ENCODE data around the gene PRR20D. TPM values are rescaled to one million over a fixed set of nuclear protein-coding genes. Genes with fewer than 3 reads are reported as not detected.

The PRR20D gene
- total RNA-seq, 1 experiment from 2014 or later: not detected

DNA sequence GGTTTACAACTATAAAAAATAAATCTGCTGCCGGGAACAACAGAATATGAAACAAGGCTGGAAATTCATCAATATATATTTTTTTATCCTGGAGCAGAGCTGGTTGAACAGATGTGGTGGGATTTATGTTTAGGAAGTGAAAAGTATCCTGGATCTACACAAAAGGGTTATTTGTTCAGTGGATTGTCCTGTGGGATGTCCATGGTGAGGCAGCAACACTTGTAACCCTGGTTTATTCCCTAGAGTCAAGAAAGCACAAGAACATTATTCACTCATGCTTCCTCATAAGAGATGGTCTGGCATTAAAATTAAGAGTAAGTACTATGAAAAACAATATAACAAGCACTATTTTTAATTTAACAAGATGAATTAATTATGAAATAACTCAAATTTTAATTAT is 52.6 kb downstream of the PRR20D start:
- POLR2A ChIA-PET (ENCODE audit: unreplicated experiment): no interaction called here
- no peaks in the 10 kb centered on the region for H3K4me1 ChIP-seq (ENCODE audit: insufficient read depth, low read length)
- H3F3A ChIP-seq (ENCODE audit: low read length, unreplicated experiment): no peaks in the 10 kb centered on the region
- DNase-seq: no peak
- intact Hi-C loops (cut with micrococcal nuclease): no loop called here
- no peaks in the 10 kb centered on the region for H3K9me2 ChIP-seq (replicated peaks; ENCODE audit: low read length)
- no peaks in the 10 kb centered on the region for H3K79me2 ChIP-seq (ENCODE audit: low read length)
- TF ChIP-seq EZH2 (IDR thresholded peaks at IDR 0.05; ENCODE audit: low read length, unreplicated experiment) (no peak), EZH2phosphoT487 (IDR thresholded peaks at IDR 0.05; ENCODE audit: borderline replicate concordance, low read length) (no peak)
- TF ChIP-seq, protein P1, sequence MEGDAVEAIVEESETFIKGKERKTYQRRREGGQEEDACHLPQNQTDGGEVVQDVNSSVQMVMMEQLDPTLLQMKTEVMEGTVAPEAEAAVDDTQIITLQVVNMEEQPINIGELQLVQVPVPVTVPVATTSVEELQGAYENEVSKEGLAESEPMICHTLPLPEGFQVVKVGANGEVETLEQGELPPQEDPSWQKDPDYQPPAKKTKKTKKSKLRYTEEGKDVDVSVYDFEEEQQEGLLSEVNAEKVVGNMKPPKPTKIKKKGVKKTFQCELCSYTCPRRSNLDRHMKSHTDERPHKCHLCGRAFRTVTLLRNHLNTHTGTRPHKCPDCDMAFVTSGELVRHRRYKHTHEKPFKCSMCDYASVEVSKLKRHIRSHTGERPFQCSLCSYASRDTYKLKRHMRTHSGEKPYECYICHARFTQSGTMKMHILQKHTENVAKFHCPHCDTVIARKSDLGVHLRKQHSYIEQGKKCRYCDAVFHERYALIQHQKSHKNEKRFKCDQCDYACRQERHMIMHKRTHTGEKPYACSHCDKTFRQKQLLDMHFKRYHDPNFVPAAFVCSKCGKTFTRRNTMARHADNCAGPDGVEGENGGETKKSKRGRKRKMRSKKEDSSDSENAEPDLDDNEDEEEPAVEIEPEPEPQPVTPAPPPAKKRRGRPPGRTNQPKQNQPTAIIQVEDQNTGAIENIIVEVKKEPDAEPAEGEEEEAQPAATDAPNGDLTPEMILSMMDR (conservative IDR thresholded peaks at IDR 0.05; ENCODE audit: low read depth, low read length): no peak
- H3K9ac ChIP-seq (ENCODE audit: low read length): no peak overlapping the region
- no peak overlapping the region for H3K4me3 ChIP-seq (ENCODE audit: low read length)
- no peak for ATAC-seq
- no peak overlapping the region for H3K4me2 ChIP-seq (ENCODE audit: low read length)
- BruUV-seq (replicated peaks): no TSS peak
- no peaks in the 10 kb centered on the region for H4K20me1 ChIP-seq (ENCODE audit: low read length)
- no peaks in the 10 kb centered on the region for H3K36me3 ChIP-seq (ENCODE audit: low read depth, low read length)
- CTCF ChIA-PET: no interaction called here
- H2AFZ ChIP-seq (ENCODE audit: low read length): no peak overlapping the region
- no peaks in the 10 kb centered on the region for H3K9me3 ChIP-seq (ENCODE audit: low read length)
- no peaks in the 10 kb centered on the region for H3K27me3 ChIP-seq (ENCODE audit: low read length)
- H3K27ac ChIP-seq (ENCODE audit: low read length): no peak overlapping the region

Other genes starting within 250 kb of the PRR20D start
- gene PRR20A, start 19.7 kb upstream of the PRR20D start, total RNA-seq (2014; rRNA removed): not detected in 2 replicates
- not detected in 2 replicates for gene PRR20B, start 13.1 kb upstream of the PRR20D start, total RNA-seq (2014; rRNA removed)
- not detected in 2 replicates for gene PRR20C, start 6.6 kb upstream of the PRR20D start, total RNA-seq (2014; rRNA removed)
- gene PRR20E, start 6.6 kb downstream of the PRR20D start, total RNA-seq (2014; rRNA removed): not detected in 2 replicates

All from PC-3 (cell line).